Neural cell (in vitro differentiated cells): ENCODE results near the gene HSD17B14. TPM values are rescaled to one million over a fixed set of nuclear protein-coding genes. Genes with fewer than 3 reads are reported as not detected.
"Not testable (repeated sequence)": the region's sequence is repeated elsewhere in the genome, so short reads cannot be mapped to it uniquely, and the experiment has no call there.

ENCODE experiments used
- H2AFZ ChIP-seq: fragments of 200-600, 300-800 bp; sonication (generic), shearing (Covaris generic); 2 replicates; pipeline ENCODE4 v1.6.0; 2014; ENCODE audit warnings: low read depth, mild to moderate bottlenecking, antibody characterized with exemption, low read length, moderate library complexity
- H3F3A ChIP-seq: fragments of 200-600 bp; shearing (Covaris generic); 2 replicates; pipeline ENCODE4 v1.6.1; 2016; ENCODE audit warnings: mild to moderate bottlenecking, moderate library complexity, mixed read lengths, antibody characterized with exemption, low read length; ENCODE audit not compliant: insufficient read depth, poor library complexity, severe bottlenecking
- H3K27ac ChIP-seq: fragments of 200-600, 300-800 bp; sonication (generic), shearing (Covaris generic); 2 replicates; pipeline ENCODE4 v1.5.1; 2014; ENCODE audit warnings: mild to moderate bottlenecking, low read length, moderate library complexity
- H3K27me3 ChIP-seq: fragments of 300-800, 200-600 bp; sonication (generic), shearing (Covaris generic); 2 replicates; pipeline ENCODE4 v1.6.0; 2014; ENCODE audit warnings: mild to moderate bottlenecking, low read depth, low read length, moderate library complexity; ENCODE audit not compliant: insufficient read depth
- H3K36me3 ChIP-seq: fragments of 300-800, 200-600 bp; sonication (generic), shearing (Covaris generic); 2 replicates; pipeline ENCODE4 v1.5.1; 2014; ENCODE audit warnings: mild to moderate bottlenecking, antibody characterized with exemption, low read length, moderate library complexity; ENCODE audit not compliant: insufficient read depth
- H3K4me2 ChIP-seq: fragments of 300-800, 200-600 bp; sonication (generic), shearing (Covaris generic); 2 replicates; pipeline ENCODE4 v1.6.0; 2014; ENCODE audit warnings: mild to moderate bottlenecking, low read length
- H3K4me3 ChIP-seq: fragments of 300-800, 200-600 bp; sonication (generic), shearing (Covaris generic); 2 replicates; pipeline ENCODE4 v1.5.1; 2014; ENCODE audit warnings: mild to moderate bottlenecking, low read length, moderate library complexity
- H3K79me2 ChIP-seq: fragments of 200-600 bp; shearing (Covaris generic); replicated peaks from 2 replicates; pipeline ENCODE4 v1.6.0; 2014; ENCODE audit warnings: mild to moderate bottlenecking, low read length, moderate library complexity; ENCODE audit not compliant: insufficient read depth
- H3K9ac ChIP-seq: fragments of 300-800, 200-600 bp; sonication (generic), shearing (Covaris generic); 2 replicates; pipeline ENCODE4 v1.6.1; 2016; ENCODE audit warnings: mild to moderate bottlenecking, low read length, mixed read lengths
- H3K9me2 ChIP-seq: fragments of 200-600 bp; shearing (Covaris generic); 2 replicates; pipeline ENCODE4 v1.6.1; 2016; ENCODE audit warnings: mild to moderate bottlenecking, low read length, mixed read lengths; ENCODE audit not compliant: insufficient read depth
- H3K9me3 ChIP-seq: fragments of 200-600, 300-800 bp; sonication (generic), shearing (Covaris generic); 2 replicates; pipeline ENCODE4 v1.6.1; 2016; ENCODE audit warnings: mild to moderate bottlenecking, mixed run types, low read length, moderate library complexity, mixed read lengths
- H4K20me1 ChIP-seq: fragments of 200-600 bp; shearing (Covaris generic); 2 replicates; pipeline ENCODE4 v1.6.1; 2016; ENCODE audit warnings: mild to moderate bottlenecking, mixed run types; ENCODE audit not compliant: insufficient read depth
- CTCF ChIP-seq: fragments of 450-650 bp; IDR thresholded peaks from 2 replicates; pipeline ENCODE4 v1.5.1; 2014; ENCODE audit warnings: antibody characterized with exemption, mild to moderate bottlenecking, moderate library complexity; ENCODE audit not compliant: poor library complexity, severe bottlenecking
- EP300 ChIP-seq: fragments of 450-650 bp; conservative IDR thresholded peaks from 2 replicates; pipeline ENCODE4 v1.6.1; 2014; ENCODE audit warnings: antibody characterized with exemption, mild to moderate bottlenecking, moderate library complexity; ENCODE audit not compliant: poor library complexity, severe bottlenecking
- EZH2 ChIP-seq: fragments of 200-600, 300-800 bp; shearing (Covaris generic), sonication (generic); IDR thresholded peaks from 2 replicates; pipeline ENCODE4 v1.6.1; 2014; ENCODE audit warnings: antibody characterized with exemption, low read length, borderline replicate concordance, mild to moderate bottlenecking; ENCODE audit not compliant: insufficient read depth, poor library complexity, severe bottlenecking
- POLR2AphosphoS5 ChIP-seq: IDR thresholded peaks from 2 replicates; pipeline ENCODE4 v1.6.1; 2012
- RAD21 ChIP-seq: fragments of 450-650 bp; conservative IDR thresholded peaks from 2 replicates; pipeline ENCODE4 v1.6.1; 2014; ENCODE audit warnings: antibody characterized with exemption, mild to moderate bottlenecking, moderate library complexity
- SMC3 ChIP-seq: fragments of 450-650 bp; conservative IDR thresholded peaks from 2 replicates; pipeline ENCODE4 v1.6.1; 2014; ENCODE audit warnings: antibody characterized with exemption, mild to moderate bottlenecking, moderate library complexity; ENCODE audit not compliant: poor library complexity
- TAF1 ChIP-seq: IDR thresholded peaks from 2 replicates; pipeline ENCODE4 v1.6.1; 2012; ENCODE audit warnings: low read depth
- polyA plus RNA-seq: library from polyadenylated mRNA; depleted of rRNA; stranded (reverse); fragments of >200 nt; gene quantifications from 2 replicates; pipeline ENCODE4 v1.2.3, GENCODE V29; 2014
- TF ChIP-seq, protein P1 (sequence below): IDR thresholded peaks from 2 replicates; pipeline ENCODE4 v1.6.1; 2012; ENCODE audit warnings: borderline replicate concordance

HSD17B14 gene
- polyA plus RNA-seq, 1 donor from 2014 or later: 0.40 TPM

GRCh38 chr19:48877855-48878195, 41.5 kb upstream of the HSD17B14 start:
- H2AFZ ChIP-seq: no peak overlapping the region
- no peak overlapping the region for H3K9ac ChIP-seq
- H3K79me2 ChIP-seq: peaks cover 32% of the 10 kb centered on the region
- no peak overlapping the region for H3K4me3 ChIP-seq
- TF ChIP-seq EZH2 (no peak), SMC3 (no peak), TAF1 (no peak), CTCF (no peak), RAD21 (no peak), EP300 (no peak), POLR2AphosphoS5 (no peak)
- TF ChIP-seq, protein P1, sequence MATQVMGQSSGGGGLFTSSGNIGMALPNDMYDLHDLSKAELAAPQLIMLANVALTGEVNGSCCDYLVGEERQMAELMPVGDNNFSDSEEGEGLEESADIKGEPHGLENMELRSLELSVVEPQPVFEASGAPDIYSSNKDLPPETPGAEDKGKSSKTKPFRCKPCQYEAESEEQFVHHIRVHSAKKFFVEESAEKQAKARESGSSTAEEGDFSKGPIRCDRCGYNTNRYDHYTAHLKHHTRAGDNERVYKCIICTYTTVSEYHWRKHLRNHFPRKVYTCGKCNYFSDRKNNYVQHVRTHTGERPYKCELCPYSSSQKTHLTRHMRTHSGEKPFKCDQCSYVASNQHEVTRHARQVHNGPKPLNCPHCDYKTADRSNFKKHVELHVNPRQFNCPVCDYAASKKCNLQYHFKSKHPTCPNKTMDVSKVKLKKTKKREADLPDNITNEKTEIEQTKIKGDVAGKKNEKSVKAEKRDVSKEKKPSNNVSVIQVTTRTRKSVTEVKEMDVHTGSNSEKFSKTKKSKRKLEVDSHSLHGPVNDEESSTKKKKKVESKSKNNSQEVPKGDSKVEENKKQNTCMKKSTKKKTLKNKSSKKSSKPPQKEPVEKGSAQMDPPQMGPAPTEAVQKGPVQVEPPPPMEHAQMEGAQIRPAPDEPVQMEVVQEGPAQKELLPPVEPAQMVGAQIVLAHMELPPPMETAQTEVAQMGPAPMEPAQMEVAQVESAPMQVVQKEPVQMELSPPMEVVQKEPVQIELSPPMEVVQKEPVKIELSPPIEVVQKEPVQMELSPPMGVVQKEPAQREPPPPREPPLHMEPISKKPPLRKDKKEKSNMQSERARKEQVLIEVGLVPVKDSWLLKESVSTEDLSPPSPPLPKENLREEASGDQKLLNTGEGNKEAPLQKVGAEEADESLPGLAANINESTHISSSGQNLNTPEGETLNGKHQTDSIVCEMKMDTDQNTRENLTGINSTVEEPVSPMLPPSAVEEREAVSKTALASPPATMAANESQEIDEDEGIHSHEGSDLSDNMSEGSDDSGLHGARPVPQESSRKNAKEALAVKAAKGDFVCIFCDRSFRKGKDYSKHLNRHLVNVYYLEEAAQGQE: no peak
- no peaks in the 10 kb centered on the region for H3K9me2 ChIP-seq
- no peaks in the 10 kb centered on the region for H4K20me1 ChIP-seq
- H3K27ac ChIP-seq: no peak overlapping the region
- no peaks in the 10 kb centered on the region for H3F3A ChIP-seq
- H3K36me3 ChIP-seq: peaks cover 6% of the 10 kb centered on the region
- H3K27me3 ChIP-seq: no peaks in the 10 kb centered on the region
- no peak overlapping the region for H3K4me2 ChIP-seq
- H3K9me3 ChIP-seq: no peaks in the 10 kb centered on the region

DNA sequence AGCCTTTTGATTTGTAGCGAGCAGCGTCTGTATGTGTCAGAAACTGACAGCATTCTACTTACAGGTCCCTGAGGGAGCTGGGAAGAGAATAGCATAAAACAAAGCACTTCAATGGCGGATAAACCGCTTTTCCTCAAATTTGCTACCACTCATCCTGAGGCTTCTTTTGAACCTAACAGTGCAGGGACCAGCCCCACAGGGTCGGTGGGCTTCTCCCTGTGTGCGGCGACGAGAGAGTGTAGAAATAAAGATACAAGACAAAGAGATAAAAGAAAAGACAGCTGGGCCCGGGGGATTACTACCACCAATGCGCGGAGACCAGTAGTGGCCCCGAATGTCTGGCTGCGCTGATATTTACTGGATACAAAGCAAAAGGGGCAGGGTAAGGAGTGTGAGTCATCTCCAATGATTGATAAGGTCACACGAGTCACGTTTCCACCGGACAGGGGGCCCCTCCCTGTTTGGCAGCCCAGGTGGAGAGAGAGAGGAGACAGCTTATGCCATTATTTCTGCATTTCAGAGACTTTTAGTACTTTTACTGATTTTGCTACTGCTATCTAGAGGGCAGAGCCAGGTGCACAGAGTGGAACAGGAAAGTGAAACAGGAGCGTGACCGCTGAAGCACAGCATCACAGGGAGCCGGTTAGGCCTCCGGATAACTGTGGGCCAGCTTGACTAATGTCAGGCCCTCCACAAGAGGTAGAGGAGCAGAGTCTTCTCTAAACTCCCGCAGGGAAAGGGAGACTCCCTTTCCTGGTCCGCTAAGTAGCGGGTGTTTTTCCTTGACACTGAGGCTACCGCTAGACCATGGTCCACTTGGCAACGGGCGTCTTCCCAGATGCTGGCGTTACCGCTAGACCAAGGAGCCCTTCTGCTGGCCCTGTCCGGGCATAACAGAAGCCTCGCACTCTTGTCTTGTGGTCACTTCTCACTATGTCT, 40.0 kb upstream of the HSD17B14 start:
- H3K36me3 ChIP-seq, H2AFZ ChIP-seq, H4K20me1 ChIP-seq, H3F3A ChIP-seq, H3K9me2 ChIP-seq, H3K27me3 ChIP-seq, H3K9me3 ChIP-seq: not testable (repeated sequence)
- Histone ChIP-seq H3K9ac (peak overlapping the region; percentile 75), H3K79me2 (peaks cover 37% of the 10 kb centered on the region), H3K27ac (peak overlapping the region; percentile 90), H3K4me3 (peak overlapping the region; percentile 84), H3K4me2 (peak overlapping the region; percentile 82)
- peak; percentile 48 for TF ChIP-seq EP300
- peak; percentile 23 for TF ChIP-seq POLR2AphosphoS5
